HG02981 (cell line): ENCODE results near the gene FAM236C.
A peak's percentile ranks its signal among the peaks of the same experiment; 100 is the strongest.
"Not testable (repeated sequence)": the region's sequence is repeated elsewhere in the genome, so short reads cannot be mapped to it uniquely, and the experiment has no call there.

ENCODE experiments used
- ATAC-seq: cut with Tn5 transposase; IDR thresholded peaks from one replicate; pipeline ENCODE4 v1.9.1; 2021; ENCODE audit warnings: mild to moderate bottlenecking, moderate library complexity; ENCODE audit not compliant: unreplicated experiment

The FAM236C gene

DNA sequence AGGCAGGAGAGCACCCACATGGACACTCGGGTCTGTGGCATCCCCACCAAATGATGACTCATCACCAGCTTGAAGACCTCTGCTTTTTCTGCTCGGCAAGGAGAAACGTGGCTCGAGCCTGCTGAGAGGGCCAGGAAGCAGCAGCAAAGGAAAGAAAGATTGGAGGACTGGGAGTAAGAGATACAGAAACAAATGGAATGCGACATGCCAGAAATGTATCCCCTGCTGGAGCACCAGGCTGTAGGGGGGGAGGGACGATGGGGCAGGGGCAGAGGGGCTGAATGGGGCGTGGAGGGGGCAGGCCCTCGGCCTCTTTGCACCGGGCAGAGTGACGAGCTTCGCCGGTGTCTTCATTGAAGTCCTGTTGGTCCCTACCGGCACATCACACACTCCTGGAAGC is at the start of gene FAM236C:
FAM236C (plus strand) TSS at position 301 of the 400 bp plus-strand sequence. CDS start 100 bp downstream, outside the sequence.
- not testable (repeated sequence) for ATAC-seq

- not testable (repeated sequence) for ATAC-seq
Observed at GRCh38 chrX:72882898-72883297, 29.5 kb upstream of the FAM236C start.

DNA sequence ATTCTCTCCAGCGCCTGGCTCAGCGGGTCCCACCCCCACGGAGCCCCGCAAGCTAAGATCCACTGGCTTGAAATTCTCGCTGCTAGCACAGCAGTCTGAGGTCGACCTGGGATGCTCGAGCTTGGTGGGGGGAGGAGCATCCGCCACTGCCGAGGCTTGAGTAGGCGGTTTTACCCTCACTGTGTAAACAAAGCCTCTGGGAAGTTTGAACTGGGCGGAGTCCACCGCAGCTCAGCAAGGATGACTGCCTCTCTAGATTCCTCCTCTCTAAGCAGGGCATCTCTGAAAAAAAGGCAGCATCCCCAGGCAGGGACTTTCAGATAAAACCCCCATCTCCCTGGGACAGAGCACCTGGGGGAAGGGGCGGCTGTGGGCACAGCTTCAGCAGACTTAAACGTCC is 22.7 kb upstream of the FAM236C start:
- not testable (repeated sequence) for ATAC-seq

GRCh38 chrX:72916096-72916495 is 3.7 kb downstream of the FAM236C start:
- not testable (repeated sequence) for ATAC-seq

DNA sequence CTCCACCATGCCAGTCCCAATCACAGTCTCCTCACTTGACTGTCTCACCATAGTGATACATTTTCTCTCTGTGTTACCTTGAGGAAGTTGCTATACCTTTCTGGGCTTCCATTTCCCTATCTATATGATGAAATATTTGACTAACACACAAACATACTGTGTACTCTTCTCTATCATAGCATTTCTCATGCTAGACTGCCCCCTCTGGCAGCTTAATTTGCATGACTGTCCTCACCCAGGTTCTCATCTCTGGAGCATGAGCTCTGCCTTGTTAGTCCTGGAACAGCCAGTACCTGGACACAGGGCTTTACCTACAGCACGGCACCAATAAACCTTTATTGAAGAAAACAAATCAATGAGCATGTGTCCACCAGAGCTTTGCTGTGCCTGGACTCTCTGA is 19.9 kb downstream of the FAM236C start:
- not testable (repeated sequence) for ATAC-seq

DNA sequence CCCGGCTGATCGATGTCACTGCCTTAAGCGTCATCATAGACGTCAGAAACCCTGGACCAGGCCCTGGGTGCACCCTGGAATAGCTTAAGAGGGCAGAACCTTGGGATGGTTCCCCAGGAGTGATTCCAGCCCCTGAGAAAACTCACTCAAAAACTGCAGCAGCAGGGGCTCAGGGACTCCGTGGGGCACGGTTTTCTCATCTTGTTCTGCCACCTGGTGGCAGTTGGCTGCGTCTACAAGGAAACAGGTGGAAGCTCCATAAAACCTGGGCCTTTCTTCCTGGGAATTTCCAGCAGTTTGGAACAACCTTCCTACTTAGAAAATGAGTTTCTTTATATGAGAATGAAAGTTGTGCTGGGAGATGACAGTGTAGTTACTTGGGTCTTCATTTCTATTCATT is 24.0 kb downstream of the FAM236C start:
- not testable (repeated sequence) for ATAC-seq

- ATAC-seq, result not testable (repeated sequence)
Observed at GRCh38 chrX:72936882-72937455, 24.6 kb downstream of the FAM236C start.

DNA sequence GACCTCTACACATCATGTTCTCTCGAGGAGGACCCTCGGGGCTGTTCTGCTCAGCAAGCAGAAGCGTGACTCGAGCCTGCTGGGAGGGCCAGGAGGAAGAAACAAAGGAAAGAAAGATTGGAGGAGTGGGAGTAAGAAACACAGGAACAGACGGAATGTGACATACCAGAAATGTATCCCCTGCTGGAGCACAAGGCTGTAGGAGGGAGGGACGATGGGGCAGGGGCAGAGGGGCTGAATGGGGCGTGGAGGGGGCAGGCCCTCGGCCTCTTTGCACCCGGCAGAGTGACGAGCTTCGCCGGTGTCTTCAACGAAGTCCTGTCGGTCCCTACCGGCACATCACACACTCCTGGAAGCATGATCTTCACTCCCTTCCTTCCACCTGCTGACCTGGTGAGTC is 25.5 kb downstream of the FAM236C start, which contains the start of gene FAM236A:
FAM236A (plus strand) TSS at position 301 of the 400 bp plus-strand sequence; CDS start at position 358, 57 bp downstream.
- ATAC-seq, result not testable (repeated sequence)

- not testable (repeated sequence) for ATAC-seq
Observed at GRCh38 chrX:72942272-72942671, 29.9 kb downstream of the FAM236C start.

GRCh38 chrX:72943035-72943818 is 30.8 kb downstream of the FAM236C start:
- ATAC-seq, result peak; percentile 75

- ATAC-seq, result peak; percentile 89
Observed at GRCh38 chrX:72943819-72944169, 31.4 kb downstream of the FAM236C start, which contains the start of gene DMRTC1. Gene DMRTC1 (minus strand): TSS chrX:72943837. CDS start chrX:72875694, 68,143 bp downstream.

DNA sequence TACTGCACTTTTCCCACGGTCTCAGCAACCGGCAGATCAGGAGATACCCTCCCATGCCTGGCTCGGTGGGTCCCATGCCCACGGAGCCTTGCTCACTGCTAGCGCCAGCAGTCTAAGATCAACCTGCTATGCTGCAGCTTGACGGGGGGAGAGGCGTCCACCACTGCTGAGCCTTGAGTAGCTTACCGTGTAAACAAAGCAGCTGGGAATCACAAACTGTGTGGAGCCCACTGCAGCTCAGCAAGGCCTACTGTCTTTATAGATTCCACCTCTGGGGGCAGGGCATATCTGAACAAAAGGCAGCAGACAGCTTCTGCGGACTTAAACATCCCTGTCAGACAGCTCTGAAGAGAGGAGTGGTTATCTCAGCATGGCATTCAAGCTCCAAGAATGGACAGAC is 47.6 kb downstream of the FAM236C start:
- ATAC-seq, result not testable (repeated sequence)
